Loucy (cell line): ENCODE results near the gene RERE.

Experiments
- H2AFZ ChIP-seq: fragments of 200-600 bp; sonication (generic); 2 replicates; pipeline ENCODE4 v1.6.0; 2016; ENCODE audit warnings: antibody characterized with exemption, mild to moderate bottlenecking, low read length, moderate library complexity
- H3F3A ChIP-seq: fragments of 200-600 bp; 2 replicates; pipeline ENCODE4 v1.6.0; 2016; ENCODE audit warnings: antibody characterized with exemption, low read depth, mild to moderate bottlenecking
- H3K27me3 ChIP-seq: fragments of 200-600 bp; sonication (generic); 2 replicates; pipeline ENCODE4 v1.6.1; 2014; ENCODE audit warnings: low read length, mild to moderate bottlenecking; ENCODE audit not compliant: insufficient read depth, poor library complexity, severe bottlenecking
- H3K36me3 ChIP-seq: fragments of 200-600 bp; sonication (generic); 2 replicates; pipeline ENCODE4 v1.6.1; 2016; ENCODE audit warnings: low read length; ENCODE audit not compliant: insufficient read depth
- H3K4me1 ChIP-seq: fragments of 200-600 bp; sonication (generic); 2 replicates; pipeline ENCODE4 v1.5.1; 2014; ENCODE audit warnings: low read length, mild to moderate bottlenecking; ENCODE audit not compliant: insufficient read depth, poor library complexity, severe bottlenecking
- H3K4me2 ChIP-seq: fragments of 200-600 bp; sonication (generic); 2 replicates; pipeline ENCODE4 v1.6.0; 2014; ENCODE audit warnings: antibody characterized with exemption, low read length, low read depth, mild to moderate bottlenecking; ENCODE audit not compliant: poor library complexity, severe bottlenecking
- H3K4me3 ChIP-seq: fragments of 200-600 bp; sonication (generic); 2 replicates; pipeline ENCODE4 v1.5.1; 2014; ENCODE audit warnings: low read length, mild to moderate bottlenecking, mixed read lengths; ENCODE audit not compliant: poor library complexity, severe bottlenecking
- H3K79me2 ChIP-seq: fragments of 200-600 bp; sonication (generic); 2 replicates; pipeline ENCODE4 v1.6.1; 2014; ENCODE audit warnings: low read length; ENCODE audit not compliant: insufficient read depth
- H3K9ac ChIP-seq: fragments of 200-600 bp; sonication (generic); 2 replicates; pipeline ENCODE4 v1.6.0; 2014; ENCODE audit warnings: mild to moderate bottlenecking, low read depth, low read length, moderate library complexity; ENCODE audit not compliant: poor library complexity, severe bottlenecking
- H3K9me2 ChIP-seq: fragments of 200-600 bp; sonication (generic); replicated peaks from 2 replicates; pipeline ENCODE4 v1.6.1; 2016; ENCODE audit warnings: low read depth, low read length, mixed read lengths
- H3K9me3 ChIP-seq: fragments of 200-600 bp; sonication (generic); 2 replicates; pipeline ENCODE4 v1.6.1; 2014; ENCODE audit warnings: mild to moderate bottlenecking, antibody characterized with exemption, low read length, low read depth; ENCODE audit not compliant: insufficient read depth
- H4K20me1 ChIP-seq: fragments of 200-600 bp; sonication (generic); 2 replicates; pipeline ENCODE4 v1.6.0; 2014; ENCODE audit warnings: antibody characterized with exemption, low read length, mild to moderate bottlenecking; ENCODE audit not compliant: insufficient read depth, poor library complexity, severe bottlenecking
- EZH2phosphoT487 ChIP-seq: fragments of 200-600 bp; IDR thresholded peaks from 2 replicates; pipeline ENCODE4 v1.6.1; 2018; ENCODE audit warnings: antibody characterized with exemption, mild to moderate bottlenecking, moderate library complexity, borderline replicate concordance
- TF ChIP-seq, protein P1 (sequence below): fragments of 200-600 bp; sonication (generic); conservative IDR thresholded peaks from 2 replicates; pipeline ENCODE4 v1.5.1; 2014; ENCODE audit warnings: mild to moderate bottlenecking, antibody characterized with exemption, low read length

The RERE gene

GRCh38 chr1:8517661-8518489 is 299.6 kb downstream of the RERE start:
- Histone ChIP-seq H3F3A (peaks cover 5% of the 10 kb centered on the region; the same call in 1 of the 2 replicates), H3K9me3 (no peaks in the 10 kb centered on the region), H4K20me1 (no peaks in the 10 kb centered on the region), H3K27me3 (no peaks in the 10 kb centered on the region), H3K9ac (peak overlapping the region; percentile 24), H3K4me3 (peak overlapping the region; percentile 59), H3K4me1 (peaks cover 51% of the 10 kb centered on the region), H3K36me3 (peaks cover 3% of the 10 kb centered on the region; the same call in 1 of the 2 replicates), H2AFZ (no peak overlapping the region), H3K4me2 (peak overlapping the region; percentile 78), H3K79me2 (peaks cover 35% of the 10 kb centered on the region; the same call in 1 of the 2 replicates), H3K9me2 (no peaks in the 10 kb centered on the region)
- no peak for TF ChIP-seq EZH2phosphoT487
- TF ChIP-seq, protein P1, sequence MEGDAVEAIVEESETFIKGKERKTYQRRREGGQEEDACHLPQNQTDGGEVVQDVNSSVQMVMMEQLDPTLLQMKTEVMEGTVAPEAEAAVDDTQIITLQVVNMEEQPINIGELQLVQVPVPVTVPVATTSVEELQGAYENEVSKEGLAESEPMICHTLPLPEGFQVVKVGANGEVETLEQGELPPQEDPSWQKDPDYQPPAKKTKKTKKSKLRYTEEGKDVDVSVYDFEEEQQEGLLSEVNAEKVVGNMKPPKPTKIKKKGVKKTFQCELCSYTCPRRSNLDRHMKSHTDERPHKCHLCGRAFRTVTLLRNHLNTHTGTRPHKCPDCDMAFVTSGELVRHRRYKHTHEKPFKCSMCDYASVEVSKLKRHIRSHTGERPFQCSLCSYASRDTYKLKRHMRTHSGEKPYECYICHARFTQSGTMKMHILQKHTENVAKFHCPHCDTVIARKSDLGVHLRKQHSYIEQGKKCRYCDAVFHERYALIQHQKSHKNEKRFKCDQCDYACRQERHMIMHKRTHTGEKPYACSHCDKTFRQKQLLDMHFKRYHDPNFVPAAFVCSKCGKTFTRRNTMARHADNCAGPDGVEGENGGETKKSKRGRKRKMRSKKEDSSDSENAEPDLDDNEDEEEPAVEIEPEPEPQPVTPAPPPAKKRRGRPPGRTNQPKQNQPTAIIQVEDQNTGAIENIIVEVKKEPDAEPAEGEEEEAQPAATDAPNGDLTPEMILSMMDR = no peak

- Histone ChIP-seq H2AFZ (no peak overlapping the region), H3K9ac (peak overlapping the region; percentile 24), H3K79me2 (peaks cover 30% of the 10 kb centered on the region; the same call in 1 of the 2 replicates)
Observed at GRCh38 chr1:8516793-8517556, 300.5 kb downstream of the RERE start.

DNA sequence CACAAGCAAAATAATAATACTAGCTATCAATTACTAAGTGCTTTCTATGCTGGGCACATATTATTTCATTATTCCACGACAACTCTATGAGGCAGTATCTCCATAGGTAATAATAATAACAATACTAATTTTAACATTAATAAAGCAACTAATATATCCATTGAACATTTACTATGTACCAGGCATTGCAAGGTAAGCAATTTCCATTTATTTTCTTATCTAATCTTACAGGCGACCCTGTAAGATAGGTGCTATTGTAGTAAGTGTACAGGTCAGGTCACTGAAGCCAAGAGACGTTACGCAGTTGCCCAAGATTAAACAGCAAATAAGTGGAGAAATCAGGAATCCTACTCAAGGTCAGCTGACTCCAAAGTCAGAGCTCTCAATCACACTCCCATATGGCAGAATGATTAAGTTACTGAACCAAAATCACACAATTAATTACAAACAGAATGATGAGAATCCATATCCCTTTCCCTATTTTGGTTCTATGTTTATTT is 301.1 kb downstream of the RERE start:
- Histone ChIP-seq H3F3A (peaks cover 5% of the 10 kb centered on the region; the same call in 1 of the 2 replicates), H3K9me2 (no peaks in the 10 kb centered on the region), H4K20me1 (no peaks in the 10 kb centered on the region), H3K4me3 (peak overlapping the region; percentile 59), H2AFZ (no peak overlapping the region), H3K79me2 (peaks cover 24% of the 10 kb centered on the region; the same call in 1 of the 2 replicates), H3K4me2 (peak overlapping the region; percentile 78), H3K27me3 (no peaks in the 10 kb centered on the region), H3K4me1 (peaks cover 50% of the 10 kb centered on the region), H3K36me3 (no peaks in the 10 kb centered on the region; the same call in 1 of the 2 replicates), H3K9me3 (no peaks in the 10 kb centered on the region), H3K9ac (peak overlapping the region; percentile 24)
- TF ChIP-seq, protein P1 = no peak
- no peak for TF ChIP-seq EZH2phosphoT487

More at GRCh38 chr1:8516793-8517556, 300.5 kb downstream of the RERE start:
- no peaks in the 10 kb centered on the region for H3K9me3 ChIP-seq
- H3F3A ChIP-seq = peaks cover 5% of the 10 kb centered on the region; the same call in 1 of the 2 replicates
- H3K4me2 ChIP-seq = peak overlapping the region; percentile 78
- no peaks in the 10 kb centered on the region for H3K9me2 ChIP-seq
- H3K27me3 ChIP-seq = no peaks in the 10 kb centered on the region
- H3K4me3 ChIP-seq = peak overlapping the region; percentile 59
- peaks cover 50% of the 10 kb centered on the region for H3K4me1 ChIP-seq
- H4K20me1 ChIP-seq = no peaks in the 10 kb centered on the region
- no peaks in the 10 kb centered on the region; the same call in 1 of the 2 replicates for H3K36me3 ChIP-seq
- TF ChIP-seq EZH2phosphoT487 = no peak
- TF ChIP-seq, protein P1 = no peak
